ENCODE measurements around the gene PEX11B.

PEX11B gene

GRCh38 chr1:145956781-145957442 is 38.4 kb upstream of the PEX11B start (continued):
- TF ChIP-seq KLF10 (tag by site-specific recombination; IDR thresholded peaks at IDR 0.05): no peak
- no peak for TF ChIP-seq ATF2 (tag by site-specific recombination; IDR thresholded peaks at IDR 0.05; ENCODE audit: low read depth)

GRCh38 chr1:145956361-145956760 is 37.8 kb upstream of the PEX11B start:
- no peak overlapping the region for H3K4me3 ChIP-seq (ENCODE audit: low read depth, low read length)
- POLR2A ChIA-PET: no interaction called here

GRCh38 chr1:145955436-145955835 is 36.9 kb upstream of the PEX11B start:
- Histone ChIP-seq H3K4me3 (ENCODE audit: low read depth, low read length) (no peak overlapping the region), H3K27ac (ENCODE audit: extremely low read depth, low read depth, low read length) (no peak overlapping the region), H3K9me3 (ENCODE audit: control insufficient read depth, insufficient read depth, low read depth, low read length) (no peaks in the 10 kb centered on the region), H3K36me3 (ENCODE audit: control insufficient read depth in 2 of 2, insufficient read depth in 1 of 2, low read length in 2 of 2) (no peaks in the 10 kb centered on the region), H3K4me1 (ENCODE audit: control insufficient read depth, insufficient read depth, low read length) (peaks cover 3% of the 10 kb centered on the region; the same call in 1 of the 2 replicates)
- TF ChIP-seq ZBTB1 (tag by site-specific recombination; IDR thresholded peaks at IDR 0.05): no peak
- TF ChIP-seq GLI4 (tag by site-specific recombination; IDR thresholded peaks at IDR 0.05): no peak
- no peak for TF ChIP-seq ZNF792 (tag by site-specific recombination; IDR thresholded peaks at IDR 0.05)
- TF ChIP-seq ZFP41 (tag by site-specific recombination; IDR thresholded peaks at IDR 0.05; ENCODE audit: borderline replicate concordance): no peak
- TF ChIP-seq ZNF560 (tag by site-specific recombination; IDR thresholded peaks at IDR 0.05; ENCODE audit: borderline replicate concordance): no peak
- no peak for TF ChIP-seq ZNF292 (tag by site-specific recombination; IDR thresholded peaks at IDR 0.05; ENCODE audit: borderline replicate concordance, low read depth)
- no peak for TF ChIP-seq ZNF175 (tag by site-specific recombination; IDR thresholded peaks at IDR 0.05)
- no peak for TF ChIP-seq ZBTB17 (tag by site-specific recombination; IDR thresholded peaks at IDR 0.05)
- no peak for TF ChIP-seq HOXA7 (CRISPR knock-in tag; IDR thresholded peaks at IDR 0.05; ENCODE audit: borderline replicate concordance)
- no peak for TF ChIP-seq ZNF623 (tag by site-specific recombination; IDR thresholded peaks at IDR 0.05)
- POLR2A ChIA-PET: interaction anchor here (0.6 to 1.1 kb wide), 2 partner anchors 9 to 15 kb away, joined by 3 to 6 read pairs; partner anchors contain the start of genes ANKRD34A and POLR3GL
- CTCF ChIA-PET: interaction anchor here (1.6 kb wide), 1 partner anchor 8 kb away, joined by 6 read pairs; the partner anchor contains the start of genes ANKRD34A and POLR3GL

More at GRCh38 chr1:145956361-145956760, 37.8 kb upstream of the PEX11B start:
- TF ChIP-seq ZNF19 (tag by site-specific recombination; IDR thresholded peaks at IDR 0.05; ENCODE audit: low read depth): no peak
- TF ChIP-seq ZBTB1 (tag by site-specific recombination; IDR thresholded peaks at IDR 0.05): no peak
- TF ChIP-seq KLF16 (tag by site-specific recombination; IDR thresholded peaks at IDR 0.05): no peak
- TF ChIP-seq PRDM1 (tag by site-specific recombination; IDR thresholded peaks at IDR 0.05): peak; percentile 71
- TF ChIP-seq ZNF335 (tag by site-specific recombination; conservative IDR thresholded peaks at IDR 0.05): no peak
- TF ChIP-seq ZNF184 (tag by site-specific recombination; IDR thresholded peaks at IDR 0.05): no peak
- no peak for TF ChIP-seq ZNF223 (tag by site-specific recombination; IDR thresholded peaks at IDR 0.05)
- Histone ChIP-seq H3K4me1 (ENCODE audit: control insufficient read depth, insufficient read depth, low read length) (peaks cover 5% of the 10 kb centered on the region), H3K27ac (ENCODE audit: extremely low read depth, low read depth, low read length) (no peak overlapping the region), H3K36me3 (ENCODE audit: control insufficient read depth in 2 of 2, insufficient read depth in 1 of 2, low read length in 2 of 2) (no peaks in the 10 kb centered on the region), H3K9me3 (ENCODE audit: control insufficient read depth, insufficient read depth, low read depth, low read length) (no peaks in the 10 kb centered on the region)
- CTCF ChIA-PET: interaction anchor here (1.6 to 3.6 kb wide), 2 partner anchors 29 to 65 kb away, joined by 4 to 15 read pairs; partner anchors contain the start of gene RBM8A

GRCh38 chr1:145953861-145954260 is 35.3 kb upstream of the PEX11B start:
- CTCF ChIA-PET: interaction anchor here (1.0 kb wide), 1 partner anchor 43 kb away, joined by 5 read pairs; no protein-coding TSS in a partner anchor
- no peaks in the 10 kb centered on the region for H3K9me3 ChIP-seq (ENCODE audit: control insufficient read depth, insufficient read depth, low read depth, low read length)
- H3K4me3 ChIP-seq (ENCODE audit: low read depth, low read length): no peak overlapping the region
- peaks cover 3% of the 10 kb centered on the region; the same call in 1 of the 2 replicates for H3K4me1 ChIP-seq (ENCODE audit: control insufficient read depth, insufficient read depth, low read length)
- H3K27ac ChIP-seq (ENCODE audit: extremely low read depth, low read depth, low read length): no peak overlapping the region
- POLR2A ChIA-PET: interaction anchor here (0.6 to 0.7 kb wide), 3 partner anchors 26 to 95 kb away, joined by 3 read pairs; partner anchors contain the start of genes PIAS3 and RBM8A
- no peaks in the 10 kb centered on the region for H3K36me3 ChIP-seq (ENCODE audit: control insufficient read depth in 2 of 2, insufficient read depth in 1 of 2, low read length in 2 of 2)
- TF ChIP-seq PBX3 (CRISPR knock-in tag; IDR thresholded peaks at IDR 0.05): no peak
- TF ChIP-seq RBAK (tag by site-specific recombination; IDR thresholded peaks at IDR 0.05): no peak
- TF ChIP-seq PRDM4 (tag by site-specific recombination; IDR thresholded peaks at IDR 0.05): no peak
- TF ChIP-seq ZNF169 (tag by site-specific recombination; IDR thresholded peaks at IDR 0.05): no peak
- TF ChIP-seq GFI1B (tag by site-specific recombination; IDR thresholded peaks at IDR 0.05): no peak
- no peak for TF ChIP-seq ZNF362 (tag by site-specific recombination; IDR thresholded peaks at IDR 0.05)
- TF ChIP-seq ZNF423 (tag by site-specific recombination; IDR thresholded peaks at IDR 0.05): no peak

Measured in HEK293 (cell line).